GM12878 (cell line): Measurements from ENCODE around the gene SEC24A. TPM values are rescaled to one million over a fixed set of nuclear protein-coding genes. Genes with fewer than 3 reads are reported as not detected.

Source experiments
- MLLT1 ChIP-seq: fragments of 450-650 bp; IDR thresholded peaks from 2 replicates; pipeline ENCODE4 v1.6.1; 2016; ENCODE audit warnings: mild to moderate bottlenecking
- polyA plus RNA-seq, 11 experiments: library from polyadenylated mRNA; depleted of rRNA in 4 of 11; unstranded in 6 of 11; stranded (reverse) in 5 of 11; fragments of >200 nt; fragmentation: Nextera tagmentation in 4 of 11; fragmentation: Illumina TruSeq in 1 of 11; extraction: Ambion mirVana in 4 of 11; extraction: Trizol in 1 of 11; gene quantifications; 1 replicate in 1 of 11; 2 replicates in 10 of 11; pipeline versions ENCODE4 v1.2.1 to v1.2.3, GENCODE V29; 2011 to 2016; ENCODE audit warnings: inconsistent platforms in 2 of 11, missing spikeins in 2 of 11, low read depth in 1 of 11
- total RNA-seq, 4 experiments: library from RNA; depleted of rRNA in 3 of 4; stranded (reverse); fragments of >200 nt in 3 of 4; fragmentation: Illumina TruSeq in 1 of 4; extraction: Trizol in 1 of 4; gene quantifications; 2 replicates each; pipeline versions ENCODE4 v1.2.1 to v1.2.3, GENCODE V29; 2013 to 2021
- TF ChIP-seq, protein P1 (sequence below): fragments of 450-650 bp; conservative IDR thresholded peaks from 2 replicates; pipeline ENCODE4 v1.6.1; 2017; ENCODE audit warnings: mild to moderate bottlenecking, moderate library complexity
- TF ChIP-seq, protein P2 (sequence below): fragments of 450-650 bp; IDR thresholded peaks from 2 replicates; pipeline ENCODE4 v1.6.1; 2017; ENCODE audit warnings: mild to moderate bottlenecking, moderate library complexity

The SEC24A gene
- total and polyA plus RNA-seq, 10 of the 15 experiments (the other 5 are each of a cell fraction or from before 2014, with no cell fraction given): 7.1 to 52.2 (median 22.8) TPM

DNA sequence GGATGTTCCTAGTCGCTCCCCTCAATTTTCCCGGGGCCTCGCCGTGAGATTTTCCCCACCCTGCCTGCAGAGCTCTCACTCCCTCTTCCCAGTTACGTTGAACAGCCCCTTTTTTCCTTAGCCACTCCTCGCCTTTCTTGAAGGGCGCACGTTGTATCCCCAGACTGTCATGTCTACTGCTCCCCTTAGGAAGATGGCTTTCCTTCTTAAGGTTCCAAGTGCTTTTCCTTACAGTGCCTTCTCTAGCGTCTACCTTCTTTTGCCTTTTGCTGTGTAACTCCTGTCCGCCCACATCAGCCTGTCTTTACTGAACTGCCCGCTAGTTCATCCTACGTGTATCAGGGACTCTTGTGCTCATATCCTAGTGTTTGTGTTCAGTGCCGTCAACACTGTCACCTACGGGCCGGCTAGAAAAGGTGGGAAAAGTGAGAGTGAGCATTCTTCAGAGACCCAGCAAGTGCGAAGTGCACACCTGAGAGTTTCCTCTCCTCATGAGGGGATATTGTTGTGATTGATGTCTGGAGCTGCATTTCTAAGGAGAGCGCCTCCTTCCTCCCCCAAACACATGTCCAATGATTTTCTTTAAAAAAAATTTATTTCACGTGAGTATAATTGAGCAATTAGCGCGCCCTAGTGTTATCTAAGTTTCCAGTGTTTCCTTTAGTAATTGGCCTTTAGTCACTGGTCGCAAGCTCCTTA is 90.5 kb downstream of the SEC24A start (continued):
- TF ChIP-seq, protein P1, sequence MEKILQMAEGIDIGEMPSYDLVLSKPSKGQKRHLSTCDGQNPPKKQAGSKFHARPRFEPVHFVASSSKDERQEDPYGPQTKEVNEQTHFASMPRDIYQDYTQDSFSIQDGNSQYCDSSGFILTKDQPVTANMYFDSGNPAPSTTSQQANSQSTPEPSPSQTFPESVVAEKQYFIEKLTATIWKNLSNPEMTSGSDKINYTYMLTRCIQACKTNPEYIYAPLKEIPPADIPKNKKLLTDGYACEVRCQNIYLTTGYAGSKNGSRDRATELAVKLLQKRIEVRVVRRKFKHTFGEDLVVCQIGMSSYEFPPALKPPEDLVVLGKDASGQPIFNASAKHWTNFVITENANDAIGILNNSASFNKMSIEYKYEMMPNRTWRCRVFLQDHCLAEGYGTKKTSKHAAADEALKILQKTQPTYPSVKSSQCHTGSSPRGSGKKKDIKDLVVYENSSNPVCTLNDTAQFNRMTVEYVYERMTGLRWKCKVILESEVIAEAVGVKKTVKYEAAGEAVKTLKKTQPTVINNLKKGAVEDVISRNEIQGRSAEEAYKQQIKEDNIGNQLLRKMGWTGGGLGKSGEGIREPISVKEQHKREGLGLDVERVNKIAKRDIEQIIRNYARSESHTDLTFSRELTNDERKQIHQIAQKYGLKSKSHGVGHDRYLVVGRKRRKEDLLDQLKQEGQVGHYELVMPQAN: peak; percentile 48
- TF ChIP-seq, protein P2, sequence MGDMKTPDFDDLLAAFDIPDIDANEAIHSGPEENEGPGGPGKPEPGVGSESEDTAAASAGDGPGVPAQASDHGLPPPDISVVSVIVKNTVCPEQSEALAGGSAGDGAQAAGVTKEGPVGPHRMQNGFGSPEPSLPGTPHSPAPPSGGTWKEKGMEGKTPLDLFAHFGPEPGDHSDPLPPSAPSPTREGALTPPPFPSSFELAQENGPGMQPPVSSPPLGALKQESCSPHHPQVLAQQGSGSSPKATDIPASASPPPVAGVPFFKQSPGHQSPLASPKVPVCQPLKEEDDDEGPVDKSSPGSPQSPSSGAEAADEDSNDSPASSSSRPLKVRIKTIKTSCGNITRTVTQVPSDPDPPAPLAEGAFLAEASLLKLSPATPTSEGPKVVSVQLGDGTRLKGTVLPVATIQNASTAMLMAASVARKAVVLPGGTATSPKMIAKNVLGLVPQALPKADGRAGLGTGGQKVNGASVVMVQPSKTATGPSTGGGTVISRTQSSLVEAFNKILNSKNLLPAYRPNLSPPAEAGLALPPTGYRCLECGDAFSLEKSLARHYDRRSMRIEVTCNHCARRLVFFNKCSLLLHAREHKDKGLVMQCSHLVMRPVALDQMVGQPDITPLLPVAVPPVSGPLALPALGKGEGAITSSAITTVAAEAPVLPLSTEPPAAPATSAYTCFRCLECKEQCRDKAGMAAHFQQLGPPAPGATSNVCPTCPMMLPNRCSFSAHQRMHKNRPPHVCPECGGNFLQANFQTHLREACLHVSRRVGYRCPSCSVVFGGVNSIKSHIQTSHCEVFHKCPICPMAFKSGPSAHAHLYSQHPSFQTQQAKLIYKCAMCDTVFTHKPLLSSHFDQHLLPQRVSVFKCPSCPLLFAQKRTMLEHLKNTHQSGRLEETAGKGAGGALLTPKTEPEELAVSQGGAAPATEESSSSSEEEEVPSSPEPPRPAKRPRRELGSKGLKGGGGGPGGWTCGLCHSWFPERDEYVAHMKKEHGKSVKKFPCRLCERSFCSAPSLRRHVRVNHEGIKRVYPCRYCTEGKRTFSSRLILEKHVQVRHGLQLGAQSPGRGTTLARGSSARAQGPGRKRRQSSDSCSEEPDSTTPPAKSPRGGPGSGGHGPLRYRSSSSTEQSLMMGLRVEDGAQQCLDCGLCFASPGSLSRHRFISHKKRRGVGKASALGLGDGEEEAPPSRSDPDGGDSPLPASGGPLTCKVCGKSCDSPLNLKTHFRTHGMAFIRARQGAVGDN: no peak
- TF ChIP-seq MLLT1: no peak
